Nephron (organoid): ENCODE results near the gene CD300E.

ENCODE experiments used
- H3K27ac Mint-ChIP-seq, 3 experiments: 2 replicates each; pipeline ENCODE4 v1.8.0; 2020; ENCODE audit warnings: mixed read lengths in 3 of 3, mild to moderate bottlenecking in 2 of 3, moderate library complexity in 1 of 3
- H3K27me3 Mint-ChIP-seq: 2 replicates; pipeline ENCODE4 v1.8.0; 2021; ENCODE audit warnings: low read depth, mild to moderate bottlenecking, moderate library complexity, mixed read lengths
- H3K36me3 Mint-ChIP-seq: 2 replicates; pipeline ENCODE4 v1.8.0; 2020; ENCODE audit warnings: low read depth, mixed read lengths
- H3K4me1 Mint-ChIP-seq: 2 replicates; pipeline ENCODE4 v1.8.0; 2020; ENCODE audit warnings: mixed read lengths
- H3K4me3 Mint-ChIP-seq, 3 experiments: 2 replicates each; pipeline ENCODE4 v1.8.0; 2020; ENCODE audit warnings: mild to moderate bottlenecking in 3 of 3, mixed read lengths in 3 of 3, moderate library complexity in 2 of 3
- H3K9me3 Mint-ChIP-seq: 2 replicates; pipeline ENCODE4 v1.8.0; 2020; ENCODE audit warnings: mixed read lengths
- TF ChIP-seq, protein P1 (sequence below), 3 experiments: fragments of 200-600 bp; sonication (generic); IDR thresholded peaks; one replicate each; pipeline ENCODE4 v1.5.0; 2021; ENCODE audit warnings: antibody characterized with exemption in 3 of 3; ENCODE audit not compliant: unreplicated experiment in 3 of 3

The CD300E gene

DNA sequence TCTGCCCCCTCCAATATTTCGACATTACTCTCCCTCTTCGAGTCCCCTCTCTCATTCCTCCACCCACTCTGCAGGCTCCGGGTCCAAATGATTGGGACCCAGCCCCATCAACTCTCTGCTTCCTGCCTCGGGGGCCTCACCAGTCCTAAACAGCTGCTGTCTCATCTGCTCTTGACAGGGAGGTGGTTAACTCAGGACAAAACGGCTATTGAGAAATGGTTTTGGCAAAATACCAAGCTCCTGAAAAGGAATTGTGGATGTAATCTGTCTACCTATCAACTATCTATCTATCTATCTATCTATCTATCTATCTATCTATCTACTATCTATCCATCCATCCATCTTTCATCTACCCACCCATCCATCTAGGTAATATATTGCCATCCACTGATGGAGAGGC lies 58.4 kb downstream of the CD300E start:
- peaks cover 34% of the 10 kb centered on the region for H3K27me3 Mint-ChIP-seq
- no peaks in the 10 kb centered on the region for H3K36me3 Mint-ChIP-seq
- H3K4me3 Mint-ChIP-seq, result no peak overlapping the region
- H3K4me1 Mint-ChIP-seq, result peaks cover 4% of the 10 kb centered on the region
- no peaks in the 10 kb centered on the region for H3K9me3 Mint-ChIP-seq
- TF ChIP-seq, protein P1, sequence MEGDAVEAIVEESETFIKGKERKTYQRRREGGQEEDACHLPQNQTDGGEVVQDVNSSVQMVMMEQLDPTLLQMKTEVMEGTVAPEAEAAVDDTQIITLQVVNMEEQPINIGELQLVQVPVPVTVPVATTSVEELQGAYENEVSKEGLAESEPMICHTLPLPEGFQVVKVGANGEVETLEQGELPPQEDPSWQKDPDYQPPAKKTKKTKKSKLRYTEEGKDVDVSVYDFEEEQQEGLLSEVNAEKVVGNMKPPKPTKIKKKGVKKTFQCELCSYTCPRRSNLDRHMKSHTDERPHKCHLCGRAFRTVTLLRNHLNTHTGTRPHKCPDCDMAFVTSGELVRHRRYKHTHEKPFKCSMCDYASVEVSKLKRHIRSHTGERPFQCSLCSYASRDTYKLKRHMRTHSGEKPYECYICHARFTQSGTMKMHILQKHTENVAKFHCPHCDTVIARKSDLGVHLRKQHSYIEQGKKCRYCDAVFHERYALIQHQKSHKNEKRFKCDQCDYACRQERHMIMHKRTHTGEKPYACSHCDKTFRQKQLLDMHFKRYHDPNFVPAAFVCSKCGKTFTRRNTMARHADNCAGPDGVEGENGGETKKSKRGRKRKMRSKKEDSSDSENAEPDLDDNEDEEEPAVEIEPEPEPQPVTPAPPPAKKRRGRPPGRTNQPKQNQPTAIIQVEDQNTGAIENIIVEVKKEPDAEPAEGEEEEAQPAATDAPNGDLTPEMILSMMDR (IDR thresholded peaks at IDR 0.05; ENCODE audit: unreplicated experiment in 3 of 3), result no peak
- H3K27ac Mint-ChIP-seq, result no peak overlapping the region

DNA sequence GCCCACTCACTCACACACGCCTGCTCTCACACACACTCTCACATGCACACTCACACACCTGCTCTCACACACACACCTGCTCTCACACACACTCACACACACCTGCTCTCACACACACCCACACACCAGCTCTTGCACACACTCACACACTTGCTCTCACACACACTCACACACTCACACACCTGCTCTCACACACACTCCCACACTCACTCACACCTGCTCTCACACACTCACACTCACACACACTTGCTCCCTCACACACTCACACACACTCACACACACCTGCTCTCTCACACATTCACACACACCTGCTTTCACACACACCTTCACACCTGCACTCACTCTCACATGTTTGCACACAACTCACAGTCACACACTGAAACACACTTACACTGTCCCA lies 60.2 kb downstream of the CD300E start:
- peaks cover 8% of the 10 kb centered on the region for H3K9me3 Mint-ChIP-seq
- peaks cover 3% of the 10 kb centered on the region for H3K4me1 Mint-ChIP-seq
- H3K36me3 Mint-ChIP-seq, result no peaks in the 10 kb centered on the region
- H3K27me3 Mint-ChIP-seq, result peaks cover 40% of the 10 kb centered on the region
- TF ChIP-seq, protein P1 (IDR thresholded peaks at IDR 0.05; ENCODE audit: unreplicated experiment in 3 of 3), result no peak
- H3K4me3 Mint-ChIP-seq, result no peak overlapping the region
- no peak overlapping the region for H3K27ac Mint-ChIP-seq

DNA sequence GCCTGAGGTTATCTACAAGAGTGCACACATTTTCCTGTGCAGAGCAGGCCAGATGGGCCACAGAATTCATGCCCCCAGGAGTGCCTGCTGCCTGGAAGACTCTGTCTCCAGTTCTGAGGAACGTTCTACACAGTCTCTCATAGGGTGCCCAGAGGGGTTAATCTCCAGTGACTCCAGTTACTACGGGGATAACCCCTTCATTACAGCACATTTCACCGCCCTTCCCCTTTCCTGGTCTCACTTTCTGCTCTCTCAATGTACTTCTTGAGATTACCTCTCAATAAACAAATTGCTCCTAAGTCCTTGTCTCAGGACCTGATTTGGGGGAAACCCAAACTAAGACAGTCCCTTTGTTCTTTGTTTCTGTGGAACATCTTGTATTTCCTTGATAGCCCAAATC lies 62.0 kb downstream of the CD300E start:
- Mint-ChIP-seq H3K4me1 (no peaks in the 10 kb centered on the region), H3K9me3 (peaks cover 12% of the 10 kb centered on the region), H3K4me3 (no peak overlapping the region), H3K36me3 (no peaks in the 10 kb centered on the region), H3K27me3 (peaks cover 48% of the 10 kb centered on the region), H3K27ac (no peak overlapping the region)
- TF ChIP-seq, protein P1 (IDR thresholded peaks at IDR 0.05; ENCODE audit: unreplicated experiment in 3 of 3), result no peak
